Measurements from ENCODE around the gene KLK1.

- TF ChIP-seq EZH2 (IDR thresholded peaks at IDR 0.05; ENCODE audit: low read depth) (no peak), CTCF (conservative IDR thresholded peaks at IDR 0.05) (no peak)
Measured at GRCh38 chr19:50857366-50857765, 33.8 kb upstream of the KLK1 start.
